AG09309 (cell line): ENCODE results near the gene GLI3.

Experiments used
- DNase-seq: peaks from one replicate; pipeline ENCODE4 v3.0.0-alpha.2; 2010; ENCODE audit warnings: low read depth
- H3K4me3 ChIP-seq: 2 replicates; pipeline ENCODE4 v1.5.1; 2011; ENCODE audit warnings: mild to moderate bottlenecking, low read depth, low read length, moderate library complexity; ENCODE audit not compliant: control insufficient read depth
- CTCF ChIP-seq: IDR thresholded peaks from 2 replicates; pipeline ENCODE4 v1.5.1; 2011; ENCODE audit warnings: mild to moderate bottlenecking, low read depth, low read length, inconsistent platforms; ENCODE audit not compliant: insufficient read depth, control insufficient read depth; ENCODE audit errors: missing control alignments

Gene GLI3

GRCh38 chr7:41928166-41928565 lies 308.8 kb downstream of the GLI3 start:
- no peak overlapping the region for H3K4me3 ChIP-seq
- DNase-seq = no peak
- no peak for TF ChIP-seq CTCF

- no peak for DNase-seq
- no peak for TF ChIP-seq CTCF
- H3K4me3 ChIP-seq = no peak overlapping the region
Observed at GRCh38 chr7:41927380-41927779, 309.6 kb downstream of the GLI3 start.

- DNase-seq = no peak
- TF ChIP-seq CTCF = no peak
- no peak overlapping the region for H3K4me3 ChIP-seq
Observed at GRCh38 chr7:41925946-41926345, 311.1 kb downstream of the GLI3 start.

- H3K4me3 ChIP-seq = no peak overlapping the region
- no peak for TF ChIP-seq CTCF
- DNase-seq = no peak
Observed at GRCh38 chr7:41924796-41925195, 312.2 kb downstream of the GLI3 start.

- H3K4me3 ChIP-seq = no peak overlapping the region
- DNase-seq = no peak
- TF ChIP-seq CTCF = no peak
Observed at GRCh38 chr7:41922373-41922772, 314.6 kb downstream of the GLI3 start.

GRCh38 chr7:41921453-41921981 lies 315.5 kb downstream of the GLI3 start:
- TF ChIP-seq CTCF = no peak
- peak; percentile 94 for DNase-seq
- no peak overlapping the region for H3K4me3 ChIP-seq

GRCh38 chr7:41918597-41918996 lies 318.4 kb downstream of the GLI3 start:
- peak; percentile 79 for DNase-seq
- TF ChIP-seq CTCF = no peak
- no peak overlapping the region for H3K4me3 ChIP-seq
